GM19238 (cell line): Measurements from ENCODE around the gene MAP3K5.
"Not testable (repeated sequence)": the region's sequence is repeated elsewhere in the genome, so short reads cannot be mapped to it uniquely, and the experiment has no call there.

Experiments
- DNase-seq: peaks from one replicate; pipeline ENCODE4 v3.0.0; 2011; ENCODE audit warnings: low spot score; ENCODE audit not compliant: insufficient read length

Gene MAP3K5

DNA sequence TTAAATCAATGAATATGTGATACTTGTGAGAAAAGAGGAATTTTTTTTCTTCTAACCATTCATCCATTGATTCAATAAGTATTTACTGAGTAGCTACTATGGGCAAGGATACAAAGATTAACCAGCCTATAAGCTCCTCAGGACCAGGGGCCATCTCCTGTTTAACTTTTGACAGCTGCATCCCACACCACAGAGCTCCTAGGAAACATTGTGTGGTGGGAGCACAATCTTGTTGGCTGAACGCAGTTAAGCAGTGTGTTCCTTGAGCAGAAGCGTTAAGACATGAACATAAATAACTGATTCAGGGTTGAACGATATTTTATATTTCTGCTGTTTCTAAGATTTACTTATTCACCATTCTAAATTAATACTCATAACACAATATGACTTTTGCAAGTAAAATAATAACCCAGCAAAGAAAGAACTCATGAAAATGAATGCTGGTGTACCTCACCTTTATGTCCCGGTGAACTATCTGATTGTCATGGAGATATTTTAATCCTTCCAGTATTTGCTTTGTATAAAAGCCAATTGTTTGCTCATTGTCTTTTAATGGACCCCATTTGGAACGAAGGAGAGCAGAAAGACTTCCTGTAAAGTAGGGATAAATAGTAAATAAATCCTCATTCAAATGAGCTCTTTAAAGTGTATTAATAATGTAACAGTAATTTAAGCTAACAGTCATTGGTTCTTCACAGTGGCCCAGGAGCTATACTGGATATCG, 179.4 kb downstream of the MAP3K5 start:
- no peak for DNase-seq

DNA sequence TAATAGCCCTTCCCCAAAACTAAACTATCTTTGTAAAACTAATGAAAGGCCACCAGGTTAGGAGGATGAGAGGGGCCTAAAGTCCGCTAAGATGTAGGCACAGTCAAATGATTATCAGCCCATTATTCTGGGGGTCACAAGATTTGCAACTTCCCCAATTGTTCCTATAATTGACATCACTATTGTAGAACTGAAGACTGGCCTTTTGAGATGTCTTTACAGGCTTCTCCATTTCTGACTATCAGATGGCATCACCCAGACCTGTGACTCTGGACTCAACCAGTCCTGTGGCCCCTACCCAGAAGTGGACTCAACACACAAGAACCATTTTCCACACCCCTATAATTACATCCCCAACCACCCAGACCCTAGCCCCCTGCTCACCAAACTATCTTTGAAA, 180.5 kb downstream of the MAP3K5 start:
- no peak for DNase-seq

DNA sequence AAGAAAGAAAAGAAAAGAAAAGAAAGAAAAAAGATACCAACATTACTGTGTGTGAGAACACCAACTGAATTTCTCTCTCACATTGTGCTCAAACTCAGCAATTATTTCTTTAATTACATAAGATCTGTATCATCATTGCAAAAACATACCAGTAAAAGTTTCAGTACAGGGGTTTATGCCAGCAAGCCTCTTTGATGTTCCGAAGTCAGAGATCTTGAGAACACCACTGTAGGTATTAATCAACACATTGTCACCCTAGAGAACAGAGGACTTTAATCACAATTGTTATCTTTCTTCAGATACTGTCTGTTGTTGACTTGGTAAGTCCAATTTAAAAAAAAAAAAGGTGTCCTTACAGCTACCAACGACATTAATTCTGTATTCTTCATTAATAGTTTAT, 181.1 kb downstream of the MAP3K5 start:
- DNase-seq: no peak

GRCh38 chr6:136609873-136610706, 182.2 kb downstream of the MAP3K5 start:
- DNase-seq: no peak

GRCh38 chr6:136608991-136609390, 183.3 kb downstream of the MAP3K5 start:
- DNase-seq: no peak

DNA sequence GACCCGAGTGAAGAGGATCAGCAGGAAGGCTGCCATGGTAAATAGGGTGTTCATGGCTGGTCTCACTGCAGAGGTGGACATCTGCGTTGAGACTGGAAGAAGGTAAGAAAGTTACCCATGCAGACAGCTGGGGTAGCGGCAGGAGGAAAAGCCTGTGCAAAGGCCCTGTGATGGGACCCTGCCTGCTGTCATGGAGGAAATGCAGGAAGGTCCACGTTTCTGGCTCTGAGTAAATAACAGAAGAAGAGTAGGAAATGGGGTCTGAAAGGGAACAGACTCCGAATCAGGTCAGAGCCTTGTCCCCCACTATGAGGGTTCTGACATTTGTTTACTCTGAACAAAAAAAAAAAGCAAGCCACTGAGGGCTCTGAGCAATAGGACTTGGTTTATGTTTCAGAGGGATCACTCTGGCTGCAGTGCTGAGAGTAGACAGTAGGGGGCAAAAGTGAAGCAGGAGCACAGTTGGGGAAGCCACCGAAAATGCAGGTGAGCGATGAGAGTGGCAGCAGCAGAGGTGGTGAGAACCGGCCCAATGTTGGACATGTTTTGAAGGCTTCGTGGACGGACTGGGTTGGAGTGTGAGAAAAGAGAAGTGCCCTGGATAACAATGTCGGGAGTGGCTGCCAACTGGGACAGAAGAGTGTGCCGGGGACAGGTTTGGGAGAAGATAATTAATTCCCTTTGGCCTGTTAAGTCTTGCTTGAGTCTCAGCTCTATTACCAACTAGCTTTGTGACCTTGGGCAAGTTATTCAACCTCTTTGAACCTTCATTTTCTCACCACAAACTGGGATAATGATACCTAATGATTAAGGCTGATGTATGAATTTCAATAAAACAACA, 184.1 kb downstream of the MAP3K5 start:
- peak; percentile 18 for DNase-seq

DNA sequence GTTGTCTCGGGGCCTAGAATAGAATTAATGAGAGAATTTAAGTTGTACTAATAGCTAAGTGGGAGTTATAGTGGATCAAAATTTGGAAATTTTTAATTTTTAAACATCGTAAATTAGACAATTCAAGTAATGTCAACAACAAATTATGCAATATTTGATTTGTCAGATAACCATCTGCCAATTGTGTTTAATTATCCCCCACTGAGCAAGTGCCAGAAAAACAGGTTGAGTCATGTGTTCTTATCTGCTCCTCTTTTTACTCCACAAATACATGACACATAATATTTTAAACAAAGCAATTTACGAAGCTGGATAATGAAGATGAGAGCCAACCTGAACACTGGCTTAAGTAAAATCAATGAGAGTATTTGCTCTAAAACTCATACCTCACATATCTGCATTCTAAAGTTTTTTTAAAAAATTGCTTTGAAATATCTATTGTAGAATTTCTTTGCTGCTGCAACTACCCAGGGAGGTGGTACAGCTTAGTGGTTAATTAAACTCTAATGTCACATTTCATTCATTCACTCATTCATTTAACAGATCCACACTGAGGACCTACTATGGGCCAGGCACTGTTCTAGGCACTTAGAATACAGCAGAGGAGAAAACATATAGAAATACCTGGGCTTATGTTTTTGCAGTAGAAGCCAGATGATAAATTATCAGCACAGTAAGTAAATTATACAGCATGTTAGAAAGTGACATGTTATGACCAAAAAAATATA, 184.9 kb downstream of the MAP3K5 start:
- no peak for DNase-seq

- no peak for DNase-seq
These were observed 187.3 kb downstream of the MAP3K5 start for GRCh38 chr6:136604928-136605510.

GRCh38 chr6:136604328-136604825, 187.9 kb downstream of the MAP3K5 start:
- no peak for DNase-seq

DNA sequence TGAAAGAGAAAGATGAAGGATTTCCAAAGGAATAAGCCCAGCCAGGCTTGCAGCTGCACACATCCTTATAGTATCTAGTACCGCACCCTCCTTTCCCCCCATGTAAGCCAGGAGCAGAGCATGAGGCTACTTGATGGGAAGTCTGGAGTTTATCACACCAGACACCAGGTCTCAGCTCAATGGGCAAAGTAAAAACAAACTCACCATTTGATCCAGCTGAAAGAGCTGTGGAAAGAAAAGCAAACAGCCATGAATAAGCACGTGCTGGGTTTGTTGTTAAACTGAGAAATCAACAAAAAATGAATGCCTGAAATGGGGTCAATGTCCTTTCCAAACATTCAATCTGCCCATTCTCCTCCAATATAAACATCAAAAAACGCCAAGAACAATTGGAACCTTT, 191.5 kb downstream of the MAP3K5 start:
- DNase-seq: no peak

DNA sequence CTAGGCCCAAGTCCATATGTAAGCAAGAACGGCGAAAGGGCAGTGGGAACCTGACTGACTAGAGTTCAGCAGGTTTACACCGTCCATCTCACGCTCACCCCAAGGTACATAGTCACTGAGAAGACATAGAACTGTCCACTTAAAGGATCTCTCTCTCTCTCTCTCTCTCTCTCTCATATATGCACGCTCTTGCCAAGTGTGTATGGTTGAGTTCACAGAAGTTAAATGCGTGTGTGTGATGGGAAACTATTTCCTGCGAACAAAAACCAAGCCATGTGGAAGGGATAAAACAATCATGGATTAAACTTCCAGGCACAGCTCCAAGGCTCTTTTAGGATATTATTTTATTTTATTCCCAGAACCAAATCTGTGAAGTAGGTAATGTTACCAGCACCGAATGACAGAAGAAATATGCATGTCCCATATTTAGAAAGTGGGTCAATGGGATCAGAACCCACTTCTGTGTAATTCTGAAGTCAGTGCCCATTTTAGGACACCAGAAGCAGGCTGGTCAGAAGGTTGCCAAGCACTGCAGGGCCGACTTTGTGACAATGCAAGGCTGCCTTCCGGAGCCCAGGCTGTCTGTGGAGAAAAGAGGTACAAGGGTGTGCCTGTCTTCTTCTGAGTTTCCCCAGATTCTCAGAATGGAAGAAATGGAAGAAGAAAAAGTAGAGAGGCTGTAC, 192.8 kb downstream of the MAP3K5 start:
- no peak for DNase-seq

GRCh38 chr6:136598048-136598447, 194.2 kb downstream of the MAP3K5 start:
- DNase-seq: no peak

GRCh38 chr6:136594671-136595070, 197.6 kb downstream of the MAP3K5 start:
- DNase-seq: no peak

GRCh38 chr6:136593748-136594490, 198.4 kb downstream of the MAP3K5 start:
- DNase-seq: peak; percentile 50

DNA sequence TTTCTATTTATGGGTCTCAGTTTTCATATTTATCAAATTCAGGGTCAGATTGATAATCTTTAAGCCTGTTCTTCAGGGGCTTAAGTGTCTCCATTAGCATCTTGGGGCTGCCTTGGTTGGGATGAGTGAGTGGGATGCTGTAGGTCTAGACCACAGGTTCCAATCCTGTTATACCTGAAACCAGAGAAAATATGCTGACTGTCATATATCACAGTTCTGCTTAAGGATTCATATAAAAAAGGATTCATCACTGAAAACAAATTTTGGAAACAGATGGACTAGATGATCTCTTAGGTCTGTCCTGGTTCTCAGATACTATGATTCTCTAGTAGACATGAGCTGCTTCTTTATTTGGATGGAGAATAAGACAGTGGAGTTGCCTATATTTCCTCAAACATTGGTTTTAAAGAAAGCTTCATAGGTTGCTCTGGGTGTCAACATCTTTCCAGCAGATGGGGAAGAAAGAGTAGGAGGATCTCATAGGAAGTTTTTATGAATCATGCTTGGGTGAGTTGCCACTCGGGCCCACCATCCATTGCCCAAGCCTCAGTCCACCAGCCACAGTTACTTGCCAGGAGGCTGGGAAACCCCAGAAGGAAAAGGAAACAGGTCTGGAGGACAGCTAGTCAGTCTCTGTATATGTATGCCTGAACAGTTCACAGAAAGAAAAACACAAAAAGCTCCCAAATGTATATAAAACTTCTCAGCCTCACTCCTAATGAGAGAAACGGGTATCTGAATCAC, 199.2 kb downstream of the MAP3K5 start:
- no peak for DNase-seq

GRCh38 chr6:136591617-136592016, 200.7 kb downstream of the MAP3K5 start:
- DNase-seq: no peak

DNA sequence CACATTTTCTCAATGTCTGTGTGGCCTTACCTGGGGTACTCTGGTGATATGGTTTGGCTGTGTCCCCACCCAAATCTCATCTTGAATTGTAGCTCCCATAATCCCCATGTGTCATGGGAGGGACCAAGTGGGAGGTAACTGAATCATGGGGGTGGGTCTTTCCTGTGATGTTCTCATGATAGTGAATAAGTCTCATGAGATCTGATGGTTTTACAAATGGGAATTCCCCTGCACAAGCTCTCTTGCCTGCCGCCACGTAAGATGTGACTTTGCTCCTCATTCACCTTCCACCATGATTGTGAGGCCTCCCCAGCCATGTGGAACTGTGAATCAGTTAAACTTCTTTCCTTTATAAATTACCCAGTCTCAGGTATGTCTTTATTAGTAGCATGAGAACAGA, 201.4 kb downstream of the MAP3K5 start:
- not testable (repeated sequence) for DNase-seq

DNA sequence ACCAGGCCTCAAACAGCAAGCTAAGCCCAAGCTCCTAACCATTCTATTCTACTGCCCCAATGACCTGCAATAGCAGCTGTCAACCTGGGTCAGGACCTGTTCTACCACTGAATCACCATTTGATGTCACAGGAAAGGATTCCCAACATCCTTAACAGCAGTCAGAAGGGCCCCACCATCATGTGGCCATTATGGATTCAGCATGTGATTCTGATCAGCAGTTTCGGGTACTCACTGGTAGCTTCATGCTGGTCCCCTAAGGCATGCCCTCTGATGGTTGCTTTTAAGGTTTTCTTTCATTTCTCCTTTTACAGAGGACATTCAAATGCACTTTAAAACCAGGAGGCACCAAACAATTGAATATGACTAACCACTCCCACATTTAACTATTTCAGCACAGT, 204.8 kb downstream of the MAP3K5 start:
- no peak for DNase-seq

DNA sequence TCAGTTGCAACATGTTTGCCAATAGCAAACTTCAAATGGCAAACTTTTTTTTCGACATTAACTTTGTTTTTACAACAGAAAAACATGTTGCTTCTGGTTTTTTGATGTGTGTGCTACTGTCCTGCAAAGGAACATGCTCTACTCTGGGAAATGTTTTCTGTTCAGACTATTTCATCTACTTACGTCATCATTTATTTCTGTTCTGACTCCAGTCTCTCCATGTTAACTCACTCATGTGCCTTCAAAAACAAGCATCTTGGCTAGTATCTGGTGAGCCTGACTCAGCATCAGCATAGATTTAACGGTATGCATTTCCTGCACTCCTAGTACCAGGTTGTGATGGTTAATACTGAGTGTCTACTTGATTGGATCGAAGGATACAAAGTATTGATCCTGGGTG, 206.0 kb downstream of the MAP3K5 start:
- no peak for DNase-seq
